Activated CD8-positive, alpha-beta T cell treated with anti-CD3 and anti-CD28 coated beads, Interleukin-2, amount 10 ng/mL, durations not matched to agents 7 days and 5 days (primary cell): ENCODE results near the gene FGF7. TPM values are rescaled to one million over a fixed set of nuclear protein-coding genes. Genes with fewer than 3 reads are reported as not detected.
"Not testable (repeated sequence)": the region's sequence is repeated elsewhere in the genome, so short reads cannot be mapped to it uniquely, and the experiment has no call there.

Experiments used
- ATAC-seq: fragments of 150-1000 bp; cut with Tn5 transposase; one replicate; pipeline ENCODE4 v1.10.0; 2021; ENCODE audit warnings: moderate library complexity
- CTCF ChIA-PET: fragments of 350-600 bp; sonication (Branson Sonifier 250); formaldehyde crosslinking; loops from one replicate; lab custom pipeline; 2021; ENCODE audit warnings: antibody characterized with exemption; lab: Charles Lee
- POLR2A ChIA-PET: fragments of 350-600 bp; sonication (Branson Sonifier 250); formaldehyde crosslinking; loops from one replicate; lab custom pipeline; 2021; ENCODE audit warnings: antibody characterized with exemption; lab: Charles Lee
- DNase-seq: peaks from one replicate; pipeline ENCODE4 v3.0.0-alpha.2; 2020
- H3K27ac Mint-ChIP-seq: one replicate; pipeline ENCODE4 v1.8.0; 2021; ENCODE audit warnings: mild to moderate bottlenecking, mixed read lengths
- H3K27me3 Mint-ChIP-seq: one replicate; pipeline ENCODE4 v1.8.0; 2021; ENCODE audit warnings: low read depth, mixed read lengths
- H3K36me3 Mint-ChIP-seq: one replicate; pipeline ENCODE4 v1.8.0; 2021; ENCODE audit warnings: low read depth, mixed read lengths
- H3K4me1 Mint-ChIP-seq: one replicate; pipeline ENCODE4 v1.8.0; 2021; ENCODE audit warnings: low read depth, mixed read lengths
- H3K4me3 Mint-ChIP-seq: one replicate; pipeline ENCODE4 v1.8.0; 2021; ENCODE audit warnings: mild to moderate bottlenecking, mixed read lengths
- H3K9me3 Mint-ChIP-seq: one replicate; pipeline ENCODE4 v1.8.0; 2022; ENCODE audit warnings: mixed read lengths; ENCODE audit not compliant: insufficient read depth
- total RNA-seq, 2 experiments: library from RNA; stranded (reverse); gene quantifications; one replicate each; pipeline ENCODE4 v1.2.3, GENCODE V29; 2021

FGF7 gene
- total RNA-seq, 2 experiments from 2014 or later: 0.11 TPM; not detected in 1

DNA sequence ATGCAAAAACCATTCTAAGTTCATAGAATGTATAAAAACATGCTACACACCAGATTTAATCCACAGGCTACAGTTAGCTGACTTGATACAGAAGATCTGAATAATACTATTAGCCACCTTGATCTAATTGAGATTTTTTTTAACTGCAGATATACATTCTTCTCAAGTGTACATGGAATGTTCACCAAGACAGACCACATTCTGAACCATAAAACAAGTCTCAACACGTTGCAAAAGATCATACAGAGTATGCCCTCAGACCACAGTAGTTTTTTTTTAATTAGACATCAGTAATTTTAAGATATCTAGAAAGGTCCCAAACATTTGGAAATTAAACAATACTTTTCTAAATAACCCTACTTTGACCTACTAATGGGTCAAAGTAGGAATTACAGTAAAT, 83.3 kb downstream of the FGF7 start:
- Mint-ChIP-seq H3K9me3 (peaks cover 9% of the 10 kb centered on the region), H3K27me3 (peaks cover under 1% of the 10 kb centered on the region), H3K27ac (no peak overlapping the region), H3K4me3 (no peak overlapping the region), H3K4me1 (no peaks in the 10 kb centered on the region), H3K36me3 (no peaks in the 10 kb centered on the region)
- ChIA-PET CTCF (no interaction called here), POLR2A (no interaction called here)
- ATAC-seq (no peak), DNase-seq (no peak)

DNA sequence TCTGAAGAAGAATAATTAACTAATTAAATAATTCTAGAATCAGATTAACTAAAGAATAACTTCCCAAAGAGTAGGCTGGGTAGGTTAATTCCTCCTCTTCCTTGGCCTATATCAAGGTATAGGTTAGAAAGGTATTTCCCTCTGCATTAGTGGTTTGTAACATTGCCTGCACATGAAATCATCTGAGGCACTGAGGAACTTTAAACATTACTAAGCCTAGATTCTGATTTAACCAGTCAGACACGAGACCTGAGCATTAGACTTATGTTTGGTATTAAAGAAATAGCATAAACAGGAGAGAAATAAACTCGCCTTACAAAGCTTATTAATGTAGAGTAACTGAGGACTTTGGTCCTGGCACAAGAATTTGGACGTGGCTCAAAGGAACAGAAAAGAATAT, 84.2 kb downstream of the FGF7 start:
- DNase-seq (no peak), ATAC-seq (no peak)
- Mint-ChIP-seq H3K36me3 (no peaks in the 10 kb centered on the region), H3K9me3 (peaks cover 9% of the 10 kb centered on the region), H3K4me3 (no peak overlapping the region), H3K4me1 (no peaks in the 10 kb centered on the region), H3K27ac (no peak overlapping the region), H3K27me3 (peaks cover 5% of the 10 kb centered on the region)
- ChIA-PET POLR2A (no interaction called here), CTCF (no interaction called here)

DNA sequence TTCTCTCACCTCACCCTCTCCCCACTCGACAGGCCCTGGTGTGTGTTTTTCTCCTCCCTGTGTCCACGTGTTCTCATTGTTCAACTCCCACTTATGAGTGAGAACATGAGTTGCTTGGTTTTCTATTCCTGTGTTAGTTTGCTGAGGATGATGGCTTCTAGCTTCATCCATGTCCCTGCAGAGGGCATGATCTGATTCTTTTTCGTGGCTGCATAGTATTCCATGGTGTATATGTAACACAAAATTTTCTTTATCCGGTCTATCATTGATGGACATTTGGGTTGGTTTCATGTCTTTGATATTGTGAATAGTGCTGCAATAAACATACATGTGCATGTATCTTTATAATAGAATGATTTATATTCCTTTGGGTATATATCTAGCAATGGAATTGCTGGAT, 89.7 kb downstream of the FGF7 start:
- H3K27me3 Mint-ChIP-seq: peaks cover 17% of the 10 kb centered on the region
- DNase-seq, ATAC-seq, H3K36me3 Mint-ChIP-seq, POLR2A ChIA-PET, H3K9me3 Mint-ChIP-seq, H3K4me3 Mint-ChIP-seq, H3K4me1 Mint-ChIP-seq, H3K27ac Mint-ChIP-seq, CTCF ChIA-PET: not testable (repeated sequence)

DNA sequence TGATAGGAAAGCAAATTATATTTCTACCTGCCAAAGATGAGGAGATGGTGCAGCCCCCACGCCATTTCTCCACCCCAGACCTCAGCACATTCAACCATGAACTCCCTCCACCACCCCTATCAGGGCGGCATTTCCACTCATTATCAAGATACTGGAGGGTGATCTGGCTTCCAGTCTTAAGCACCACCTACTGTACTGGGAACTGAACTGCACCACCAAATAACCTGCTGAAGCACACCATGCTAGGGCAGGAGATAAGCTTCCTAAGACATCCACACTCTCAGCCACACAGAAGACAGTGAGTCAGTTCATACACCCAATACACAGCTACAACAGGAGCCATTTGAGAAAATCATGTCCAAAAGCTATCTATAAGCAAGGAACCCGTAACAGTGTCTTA, 98.8 kb downstream of the FGF7 start:
- CTCF ChIA-PET: interaction anchor here (1.0 kb wide), 1 partner anchor 172 kb away, joined by 3 read pairs; no protein-coding TSS in a partner anchor
- H3K27ac Mint-ChIP-seq: no peak overlapping the region
- H3K27me3 Mint-ChIP-seq: no peaks in the 10 kb centered on the region

DNA sequence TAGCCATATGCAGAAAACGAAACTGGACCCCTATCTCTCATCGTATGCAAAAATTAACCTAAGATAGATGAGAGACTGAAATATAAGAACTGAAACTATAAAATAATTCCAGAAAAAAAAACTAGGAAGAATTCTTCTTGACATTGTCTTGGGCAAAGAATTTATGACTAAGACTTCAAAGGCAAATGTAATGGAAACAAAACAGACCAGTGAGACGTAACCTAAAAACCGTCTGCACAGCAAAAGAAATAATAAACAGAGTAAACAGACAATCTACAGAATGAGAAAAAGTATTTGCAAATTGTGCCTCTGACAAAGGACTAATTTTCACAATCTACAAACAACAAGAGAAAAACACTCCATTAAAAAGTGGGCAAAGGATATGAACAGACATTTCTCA, 105.2 kb downstream of the FGF7 start:
- H3K4me1 Mint-ChIP-seq: no peaks in the 10 kb centered on the region
- DNase-seq: no peak
- H3K36me3 Mint-ChIP-seq: no peaks in the 10 kb centered on the region
- peaks cover 12% of the 10 kb centered on the region for H3K9me3 Mint-ChIP-seq
- no peaks in the 10 kb centered on the region for H3K27me3 Mint-ChIP-seq
- H3K27ac Mint-ChIP-seq: no peak overlapping the region
- ATAC-seq: no peak
- ChIA-PET POLR2A (no interaction called here), CTCF (no interaction called here)
- H3K4me3 Mint-ChIP-seq: no peak overlapping the region

More for the DNA sequence above, 98.8 kb downstream of the FGF7 start:
- ATAC-seq: no peak
- no peak for DNase-seq
- peaks cover 12% of the 10 kb centered on the region for H3K9me3 Mint-ChIP-seq
- H3K36me3 Mint-ChIP-seq: no peaks in the 10 kb centered on the region
- no peaks in the 10 kb centered on the region for H3K4me1 Mint-ChIP-seq
- no peak overlapping the region for H3K4me3 Mint-ChIP-seq
- POLR2A ChIA-PET: no interaction called here

DNA sequence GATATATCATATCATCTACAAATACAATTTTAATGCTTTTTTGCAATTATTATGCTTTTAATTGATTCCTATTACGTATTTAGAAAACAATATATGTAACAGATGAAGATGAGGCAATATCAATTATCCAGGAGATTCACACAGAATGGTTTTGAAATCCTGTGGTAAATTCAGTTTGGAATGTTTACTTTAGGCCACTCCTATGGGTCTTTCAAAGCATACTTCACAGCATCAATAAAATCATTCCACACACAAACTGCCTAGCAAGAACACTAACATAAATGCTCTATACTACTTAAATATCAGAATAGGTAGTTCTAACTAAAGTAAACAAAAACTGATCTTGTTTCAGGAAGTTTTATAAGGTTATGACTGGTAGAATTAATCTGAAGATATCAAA, 107.0 kb downstream of the FGF7 start:
- DNase-seq (no peak), ATAC-seq (no peak)
- H3K4me1 Mint-ChIP-seq: no peaks in the 10 kb centered on the region
- ChIA-PET POLR2A (no interaction called here), CTCF (no interaction called here)
- peaks cover 8% of the 10 kb centered on the region for H3K9me3 Mint-ChIP-seq
- H3K27me3 Mint-ChIP-seq: no peaks in the 10 kb centered on the region
- H3K4me3 Mint-ChIP-seq: no peak overlapping the region
- H3K36me3 Mint-ChIP-seq: no peaks in the 10 kb centered on the region
- no peak overlapping the region for H3K27ac Mint-ChIP-seq

Other genes starting within 250 kb of the FGF7 start
- gene FAM227B, start 197.6 kb downstream of the FGF7 start, total RNA-seq: 1 to 10 TPM; 3.2 to 3.7 TPM
- gene DTWD1, start 197.8 kb downstream of the FGF7 start, total RNA-seq: 10 to 100 TPM; 16.1 to 18.0 TPM